Fibroblast of lung (primary cell): ENCODE results near the gene OR7A5.

Experiments
- CTCF ChIP-seq, 2 donors: IDR thresholded peaks in 1 of 2; conservative IDR thresholded peaks in 1 of 2; 1 replicate in 1 of 2; 2 replicates in 1 of 2; pipeline ENCODE4 v1.5.1; 2011 to 2012; ENCODE audit warnings: low read length in 2 of 2, control low read depth in 1 of 2, inconsistent platforms in 1 of 2, low read depth in 1 of 2, mild to moderate bottlenecking in 1 of 2
- EZH2 ChIP-seq: IDR thresholded peaks from 2 replicates; pipeline ENCODE4 v1.5.1; 2012; ENCODE audit warnings: low read length, control low read depth, mild to moderate bottlenecking; ENCODE audit errors: missing control alignments

GRCh38 chr19:14818588-14818987, 16.4 kb downstream of the OR7A5 start:
- TF ChIP-seq CTCF (conservative IDR thresholded peaks at IDR 0.05 in 1 of 2, IDR thresholded peaks at IDR 0.05 in 1 of 2; ENCODE audit: low read depth in 1 of 2, low read length in 2 of 2), result no peak
- no peak for TF ChIP-seq EZH2
